Cardiac atrium fibroblast (primary cell): ENCODE results near the gene CD244. TPM values are rescaled to one million over a fixed set of nuclear protein-coding genes. Genes with fewer than 3 reads are reported as not detected.

Experiments
- total RNA-seq: library from RNA; depleted of rRNA; stranded (reverse); fragments of >200 nt; gene quantifications from 2 replicates; pipeline ENCODE4 v1.2.3, GENCODE V29; 2015

The CD244 gene
- total RNA-seq: 0.65 TPM in 1 of 2 replicates, not detected in the other

GRCh38 chr1:160862203-160863060 lies at the start of gene CD244:
TSS of gene CD244 (minus strand) at chr1:160862887. CDS start at chr1:160862677, 210 bp downstream.

GRCh38 chr1:160885042-160885441 lies 22.4 kb upstream of the CD244 start, which contains the start of gene ITLN1:
TSS of gene ITLN1 (minus strand) at chr1:160885180. CDS start at chr1:160884877, 303 bp downstream.

GRCh38 chr1:160795951-160796383 lies 66.7 kb downstream of the CD244 start, which contains the start of gene LY9:
TSS of gene LY9 (plus strand) at chr1:160796174. CDS start at chr1:160796188, 14 bp downstream.

Other genes with a start within 250 kb of the CD244 start
- gene SLAMF1, start 215.8 kb downstream of the CD244 start, total RNA-seq: 0.16 TPM in 1 of 2 replicates, not detected in the other
- gene CD48, start 151.1 kb downstream of the CD244 start, total RNA-seq: not detected in 2 replicates
- gene SLAMF7, start 123.6 kb downstream of the CD244 start, total RNA-seq: not detected in 2 replicates
- gene LY9, start 66.7 kb downstream of the CD244 start, total RNA-seq: not detected in 2 replicates
- gene ITLN1, start 22.3 kb upstream of the CD244 start, total RNA-seq: 0.65 and 1.8 TPM in 2 replicates
- gene ITLN2, start 91.9 kb upstream of the CD244 start, total RNA-seq: not detected in 2 replicates
- 13.0 and 20.9 TPM in 2 replicates for gene F11R, start 158.3 kb upstream of the CD244 start, total RNA-seq
- gene TSTD1, start 176.1 kb upstream of the CD244 start, total RNA-seq: 0.49 and 6.0 TPM in 2 replicates
- 49.8 and 57.2 TPM in 2 replicates for gene USF1, start 183.1 kb upstream of the CD244 start, total RNA-seq
- gene ARHGAP30, start 207.0 kb upstream of the CD244 start, total RNA-seq: 1.8 TPM in 1 of 2 replicates, not detected in the other
- gene NECTIN4, start 226.7 kb upstream of the CD244 start, total RNA-seq: not detected in 2 replicates
- 0.16 and 7.6 TPM in 2 replicates for gene KLHDC9, start 235.5 kb upstream of the CD244 start, total RNA-seq